H9 (cell line): ENCODE measurements around the gene FAM180A. TPM values are rescaled to one million over a fixed set of nuclear protein-coding genes. Genes with fewer than 3 reads are reported as not detected.
A peak's percentile ranks its signal among the peaks of the same experiment; 100 is the strongest.

Experiments
- DNase-seq: peaks from one replicate; pipeline ENCODE4 v3.0.0-alpha.2; 2017
- H2AFZ ChIP-seq: one replicate; pipeline ENCODE4 v1.6.1; 2013; ENCODE audit warnings: mild to moderate bottlenecking, low read length, control low read depth, moderate library complexity
- H2AK5ac ChIP-seq: 2 replicates; pipeline ENCODE4 v1.6.1; 2013; ENCODE audit warnings: low read length, control low read depth, mixed read lengths; ENCODE audit not compliant: insufficient read length
- H2BK120ac ChIP-seq: one replicate; pipeline ENCODE4 v1.6.1; 2013; ENCODE audit warnings: low read depth, mild to moderate bottlenecking, low read length, control low read depth, inconsistent platforms; ENCODE audit not compliant: poor library complexity, severe bottlenecking
- H2BK12ac ChIP-seq: 2 replicates; pipeline ENCODE4 v1.6.1; 2013; ENCODE audit warnings: low read length, control low read depth, mixed read lengths, low read depth; ENCODE audit not compliant: insufficient read length
- H2BK15ac ChIP-seq: 2 replicates; pipeline ENCODE4 v1.6.1; 2013; ENCODE audit warnings: low read depth, low read length, control low read depth
- H2BK20ac ChIP-seq: one replicate; pipeline ENCODE4 v1.6.1; 2013; ENCODE audit warnings: low read depth, mild to moderate bottlenecking, low read length, control low read depth, inconsistent platforms; ENCODE audit not compliant: poor library complexity, severe bottlenecking
- H2BK5ac ChIP-seq: 2 replicates; pipeline ENCODE4 v1.6.1; 2013; ENCODE audit warnings: low read length, control low read depth, mixed read lengths; ENCODE audit not compliant: insufficient read length
- H3K14ac ChIP-seq: 2 replicates; pipeline ENCODE4 v1.6.1; 2013; ENCODE audit warnings: low read length, control low read depth; ENCODE audit not compliant: insufficient read depth
- H3K18ac ChIP-seq: 2 replicates; pipeline ENCODE4 v1.6.1; 2013; ENCODE audit warnings: low read depth, mild to moderate bottlenecking, mixed read lengths, low read length, control low read depth; ENCODE audit not compliant: insufficient read length
- H3K23ac ChIP-seq: 2 replicates; pipeline ENCODE4 v1.6.1; 2013; ENCODE audit warnings: low read length, control low read depth, mixed read lengths, low read depth; ENCODE audit not compliant: insufficient read length
- H3K23me2 ChIP-seq: 2 replicates; pipeline ENCODE4 v1.6.1; 2013; ENCODE audit warnings: low read depth, mild to moderate bottlenecking, mixed read lengths, low read length, control low read depth; ENCODE audit not compliant: insufficient read length, poor library complexity, severe bottlenecking
- H3K27ac ChIP-seq: 2 replicates; pipeline ENCODE4 v1.5.1; 2013; ENCODE audit warnings: low read length, control low read depth, mixed read lengths, low read depth; ENCODE audit not compliant: insufficient read length
- H3K27me3 ChIP-seq: 2 replicates; pipeline ENCODE4 v1.6.1; 2013; ENCODE audit warnings: low read length, control low read depth, inconsistent platforms; ENCODE audit not compliant: insufficient read depth
- H3K4ac ChIP-seq: 2 replicates; pipeline ENCODE4 v1.6.1; 2013; ENCODE audit warnings: low read depth, mild to moderate bottlenecking, control low read depth, inconsistent platforms, low read length, moderate library complexity
- H3K4me1 ChIP-seq: 2 replicates; pipeline ENCODE4 v1.6.1; 2013; ENCODE audit warnings: low read length, control low read depth, inconsistent platforms; ENCODE audit not compliant: insufficient read depth
- H3K4me2 ChIP-seq: 2 replicates; pipeline ENCODE4 v1.6.1; 2013; ENCODE audit warnings: low read length, control low read depth, mixed read lengths; ENCODE audit not compliant: insufficient read length, insufficient read depth
- H3K56ac ChIP-seq: 2 replicates; pipeline ENCODE4 v1.6.1; 2013; ENCODE audit warnings: low read depth, mild to moderate bottlenecking, mixed read lengths, low read length, control low read depth; ENCODE audit not compliant: insufficient read length
- H3K79me1 ChIP-seq: 2 replicates; pipeline ENCODE4 v1.6.1; 2013; ENCODE audit warnings: low read depth, mild to moderate bottlenecking, moderate library complexity, low read length, control low read depth, inconsistent platforms; ENCODE audit not compliant: insufficient read depth, poor library complexity, severe bottlenecking
- H3K79me2 ChIP-seq: 2 replicates; pipeline ENCODE4 v1.6.1; 2013; ENCODE audit warnings: low read length, control low read depth, inconsistent platforms; ENCODE audit not compliant: insufficient read depth
- H3K9ac ChIP-seq: 2 replicates; pipeline ENCODE4 v1.6.1; 2013; ENCODE audit warnings: low read length, control low read depth, mixed read lengths; ENCODE audit not compliant: insufficient read length; ENCODE audit errors: extremely low read depth
- H3K9me3 ChIP-seq: one replicate; pipeline ENCODE4 v1.6.1; 2013; ENCODE audit warnings: low read depth, low read length, inconsistent platforms; ENCODE audit not compliant: control insufficient read depth
- H3T11ph ChIP-seq: one replicate; pipeline ENCODE4 v1.6.1; 2013; ENCODE audit warnings: mild to moderate bottlenecking, low read length, control low read depth, inconsistent platforms
- H4K20me1 ChIP-seq: one replicate; pipeline ENCODE4 v1.6.1; 2013; ENCODE audit not compliant: control insufficient read depth, insufficient read length, insufficient read depth
- H4K5ac ChIP-seq: 2 replicates; pipeline ENCODE4 v1.6.1; 2013; ENCODE audit warnings: low read depth, mild to moderate bottlenecking, mixed read lengths, low read length, control low read depth; ENCODE audit not compliant: insufficient read length
- H4K8ac ChIP-seq: replicated peaks from 2 replicates; pipeline ENCODE4 v1.6.1; 2013; ENCODE audit warnings: low read length, control low read depth, mixed read lengths, low read depth; ENCODE audit not compliant: insufficient read length
- H4K91ac ChIP-seq: 2 replicates; pipeline ENCODE4 v1.6.1; 2013; ENCODE audit warnings: low read depth, mild to moderate bottlenecking, moderate library complexity, mixed read lengths, low read length, control low read depth; ENCODE audit not compliant: insufficient read length
- H3K27ac Mint-ChIP-seq, 3 experiments: 2 replicates in 2 of 3; 3 replicates in 1 of 3; pipeline ENCODE4 v1.8.0; 2020 to 2021; ENCODE audit warnings: mixed read lengths in 3 of 3, mild to moderate bottlenecking in 1 of 3, moderate library complexity in 1 of 3
- H3K27me3 Mint-ChIP-seq: 2 replicates; pipeline ENCODE4 v1.8.0; 2021; ENCODE audit warnings: low read depth, mild to moderate bottlenecking, moderate library complexity, mixed read lengths
- H3K36me3 Mint-ChIP-seq, 3 experiments: 2 replicates in 2 of 3; 3 replicates in 1 of 3; pipeline ENCODE4 v1.8.0; 2020 to 2021; ENCODE audit warnings: low read depth in 3 of 3, mixed read lengths in 3 of 3; ENCODE audit not compliant: insufficient read depth in 1 of 3
- H3K4me1 Mint-ChIP-seq, 2 experiments: 2 replicates each; pipeline ENCODE4 v1.8.0; 2020; ENCODE audit warnings: mixed read lengths in 2 of 2
- H3K4me3 Mint-ChIP-seq, 2 experiments: 2 replicates in 1 of 2; 3 replicates in 1 of 2; pipeline ENCODE4 v1.8.0; 2020 to 2021; ENCODE audit warnings: mild to moderate bottlenecking in 2 of 2, mixed read lengths in 2 of 2, moderate library complexity in 1 of 2
- H3K9me3 Mint-ChIP-seq, 2 experiments: 2 replicates in 1 of 2; 3 replicates in 1 of 2; pipeline ENCODE4 v1.8.0; 2020; ENCODE audit warnings: mild to moderate bottlenecking in 2 of 2, mixed read lengths in 2 of 2, moderate library complexity in 1 of 2
- WGBS: extraction: QIAGEN DNeasy Blood & Tissue Kit; methylation state at CpG from one replicate; pipeline ENCODE4 v1.1.7; 2013; ENCODE audit warnings: missing lambda C conversion rate, low lambda C conversion rate, mixed read lengths; ENCODE audit not compliant: insufficient read length; ENCODE audit errors: extremely low coverage; 5-methylcytosine and 5-hydroxymethylcytosine counted together
- total RNA-seq: library from RNA; stranded (reverse); gene quantifications from 2 replicates; pipeline ENCODE4 v1.2.1, GENCODE V29; 2021
- TF ChIP-seq, protein P1 (sequence below): fragments of 200-600 bp; sonication (generic); conservative IDR thresholded peaks from 3 replicates; pipeline ENCODE4 v1.8.0; 2021; ENCODE audit warnings: antibody characterized with exemption, mild to moderate bottlenecking

FAM180A gene
- total RNA-seq, 1 experiment from 2014 or later, result not detected

DNA sequence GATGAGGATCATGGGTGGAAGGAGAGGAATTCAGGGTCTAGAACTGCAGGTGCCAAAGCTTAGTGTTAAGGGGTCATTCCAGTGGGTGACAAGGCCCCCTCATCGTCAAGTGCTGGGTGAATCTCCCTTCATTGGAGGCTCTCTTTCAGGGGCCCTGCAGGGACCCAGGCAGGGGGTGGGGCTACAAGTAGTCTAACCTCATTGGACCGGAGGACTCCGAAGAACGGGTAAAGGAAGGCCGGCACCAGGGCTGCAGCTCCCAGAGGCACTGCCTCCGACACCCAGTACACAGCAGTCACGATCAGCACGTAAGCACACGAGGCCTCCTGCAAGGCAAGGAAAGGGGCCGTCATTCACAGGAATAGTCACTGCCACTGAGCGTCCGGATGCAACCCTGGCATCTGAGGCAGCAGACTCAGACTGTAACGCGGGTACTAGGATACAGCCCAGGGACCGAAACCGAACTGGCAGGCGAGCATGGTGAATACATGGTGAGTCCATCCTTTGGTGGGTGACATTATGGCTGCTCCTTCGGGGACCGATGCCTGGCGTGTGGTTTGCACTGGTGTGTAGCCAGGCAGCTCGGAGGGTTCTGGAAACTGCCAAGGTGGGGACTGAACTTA is 27.3 kb downstream of the FAM180A start:
- Histone ChIP-seq H3K23ac (no peak overlapping the region), H2BK5ac (no peak overlapping the region), H2AFZ (no peak overlapping the region), H3K4ac (no peak overlapping the region), H4K5ac (no peak overlapping the region), H3K14ac (no peak overlapping the region), H2BK12ac (no peak overlapping the region), H2AK5ac (no peak overlapping the region), H3K79me1 (no peaks in the 10 kb centered on the region), H4K91ac (no peak overlapping the region), H4K8ac (no peak overlapping the region), H3K56ac (no peak overlapping the region), H3K27ac (no peak overlapping the region), H2BK15ac (no peak overlapping the region), H2BK120ac (no peak overlapping the region), H3K4me1 (no peaks in the 10 kb centered on the region), H4K20me1 (no peaks in the 10 kb centered on the region), H3K27me3 (no peaks in the 10 kb centered on the region), H3T11ph (no peak overlapping the region), H2BK20ac (no peak overlapping the region), H3K9me3 (no peaks in the 10 kb centered on the region), H3K4me2 (no peak overlapping the region), H3K79me2 (no peaks in the 10 kb centered on the region), H3K23me2 (no peaks in the 10 kb centered on the region), H3K9ac (no peak overlapping the region), H3K18ac (no peak overlapping the region)
- Mint-ChIP-seq H3K4me1 (peaks cover 13 to 15% of the 10 kb centered on the region in 2 experiments), H3K9me3 (no peaks in the 10 kb centered on the region), H3K27me3 (peaks cover 3% of the 10 kb centered on the region; the same call in 1 of the 2 replicates), H3K4me3 (no peak overlapping the region), H3K36me3 (no peaks in the 10 kb centered on the region), H3K27ac (peak overlapping the region in 1 of 3 experiments; percentile 52; a peak in 1 of 7 replicates)
- TF ChIP-seq, protein P1, sequence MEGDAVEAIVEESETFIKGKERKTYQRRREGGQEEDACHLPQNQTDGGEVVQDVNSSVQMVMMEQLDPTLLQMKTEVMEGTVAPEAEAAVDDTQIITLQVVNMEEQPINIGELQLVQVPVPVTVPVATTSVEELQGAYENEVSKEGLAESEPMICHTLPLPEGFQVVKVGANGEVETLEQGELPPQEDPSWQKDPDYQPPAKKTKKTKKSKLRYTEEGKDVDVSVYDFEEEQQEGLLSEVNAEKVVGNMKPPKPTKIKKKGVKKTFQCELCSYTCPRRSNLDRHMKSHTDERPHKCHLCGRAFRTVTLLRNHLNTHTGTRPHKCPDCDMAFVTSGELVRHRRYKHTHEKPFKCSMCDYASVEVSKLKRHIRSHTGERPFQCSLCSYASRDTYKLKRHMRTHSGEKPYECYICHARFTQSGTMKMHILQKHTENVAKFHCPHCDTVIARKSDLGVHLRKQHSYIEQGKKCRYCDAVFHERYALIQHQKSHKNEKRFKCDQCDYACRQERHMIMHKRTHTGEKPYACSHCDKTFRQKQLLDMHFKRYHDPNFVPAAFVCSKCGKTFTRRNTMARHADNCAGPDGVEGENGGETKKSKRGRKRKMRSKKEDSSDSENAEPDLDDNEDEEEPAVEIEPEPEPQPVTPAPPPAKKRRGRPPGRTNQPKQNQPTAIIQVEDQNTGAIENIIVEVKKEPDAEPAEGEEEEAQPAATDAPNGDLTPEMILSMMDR, result no peak
- no CpG with 5 or more reads among the region's 21 CpGs for WGBS
- no peak for DNase-seq
